Endodermal cell (in vitro differentiated cells): ENCODE data around the gene NAPEPLD. TPM values are rescaled to one million over a fixed set of nuclear protein-coding genes. Genes with fewer than 3 reads are reported as not detected.
"Not testable (repeated sequence)": the region's sequence is repeated elsewhere in the genome, so short reads cannot be mapped to it uniquely, and the experiment has no call there.

Experiments used
- DNase-seq: peaks from one replicate; pipeline ENCODE4 v3.0.0-alpha.2; 2017
- H3K27ac ChIP-seq: 2 replicates; pipeline ENCODE4 v1.5.1; 2013; ENCODE audit warnings: mild to moderate bottlenecking, low read depth, low read length, moderate library complexity
- H3K27me3 ChIP-seq: 2 replicates; pipeline ENCODE4 v1.6.1; 2013; ENCODE audit warnings: mild to moderate bottlenecking, low read length, moderate library complexity; ENCODE audit not compliant: insufficient read depth, control insufficient read depth, poor library complexity, severe bottlenecking
- H3K36me3 ChIP-seq: 2 replicates; pipeline ENCODE4 v1.7.0; 2013; ENCODE audit warnings: mild to moderate bottlenecking, low read length, moderate library complexity; ENCODE audit not compliant: control insufficient read depth, insufficient read depth
- H3K4me1 ChIP-seq: one replicate; pipeline ENCODE4 v1.7.0; 2013; ENCODE audit warnings: low read length; ENCODE audit not compliant: control insufficient read depth, insufficient read depth
- H3K4me3 ChIP-seq: 2 replicates; pipeline ENCODE4 v1.5.1; 2013; ENCODE audit warnings: mild to moderate bottlenecking, low read length, moderate library complexity
- H3K9ac ChIP-seq: 2 replicates; pipeline ENCODE4 v1.6.1; 2013; ENCODE audit warnings: mild to moderate bottlenecking, low read length, moderate library complexity; ENCODE audit not compliant: poor library complexity, severe bottlenecking; ENCODE audit errors: extremely low read depth
- H3K9me3 ChIP-seq: 2 replicates; pipeline ENCODE4 v1.6.1; 2013; ENCODE audit warnings: mild to moderate bottlenecking, low read length, moderate library complexity; ENCODE audit not compliant: control insufficient read depth
- H3K27ac Mint-ChIP-seq: 2 replicates; pipeline ENCODE4 v1.8.0; 2020; ENCODE audit warnings: mixed read lengths
- H3K27me3 Mint-ChIP-seq: 2 replicates; pipeline ENCODE4 v1.8.0; 2021; ENCODE audit warnings: mild to moderate bottlenecking, mixed read lengths; ENCODE audit not compliant: insufficient read depth
- H3K36me3 Mint-ChIP-seq: 2 replicates; pipeline ENCODE4 v1.8.0; 2020; ENCODE audit warnings: low read depth, mixed read lengths
- H3K4me1 Mint-ChIP-seq: 2 replicates; pipeline ENCODE4 v1.8.0; 2020; ENCODE audit warnings: mixed read lengths
- H3K4me3 Mint-ChIP-seq: 2 replicates; pipeline ENCODE4 v1.8.0; 2020; ENCODE audit warnings: mild to moderate bottlenecking, moderate library complexity, mixed read lengths
- H3K9me3 Mint-ChIP-seq: 2 replicates; pipeline ENCODE4 v1.8.0; 2020; ENCODE audit warnings: mild to moderate bottlenecking, mixed read lengths
- WGBS, 2 experiments: methylation state at CpG; one replicate each; pipeline versions ENCODE4 v1.1.5 to v1.1.7; 2013; ENCODE audit warnings: missing lambda C conversion rate in 2 of 2, mixed read lengths in 1 of 2; ENCODE audit not compliant: insufficient coverage in 1 of 2, insufficient read length in 1 of 2; 5-methylcytosine and 5-hydroxymethylcytosine counted together
- total RNA-seq, 2 donors: library from RNA; stranded (reverse); fragmentation: NEBNext Ultra II Directional in 1 of 2; extraction: Animal tissue kit (Norgen Biotek cat#: 25700) in 1 of 2; gene quantifications; 2 replicates in 1 of 2; 3 replicates in 1 of 2; pipeline ENCODE4 v1.2.1, GENCODE V29; 2021

NAPEPLD gene
- total RNA-seq, 2 donors from 2014 or later: 13.2 to 14.1 TPM

GRCh38 chr7:103166921-103167544, 18.1 kb upstream of the NAPEPLD start:
- not testable (repeated sequence) for H3K9me3 Mint-ChIP-seq, H3K27ac Mint-ChIP-seq, H3K4me1 ChIP-seq, H3K9ac ChIP-seq, H3K36me3 ChIP-seq, H3K4me3 ChIP-seq, H3K27ac ChIP-seq, H3K4me1 Mint-ChIP-seq, H3K4me3 Mint-ChIP-seq, H3K9me3 ChIP-seq, H3K27me3 Mint-ChIP-seq, DNase-seq, H3K27me3 ChIP-seq, H3K36me3 Mint-ChIP-seq
- 97 to 100% methylated on average over 1 to 3 of the region's 3 CpGs for WGBS, 2 experiments

GRCh38 chr7:103163087-103163825, 14.4 kb upstream of the NAPEPLD start:
- H3K4me3 ChIP-seq, H3K36me3 Mint-ChIP-seq, H3K27me3 Mint-ChIP-seq, H3K27ac ChIP-seq, H3K9me3 ChIP-seq, H3K27me3 ChIP-seq, H3K36me3 ChIP-seq, H3K9ac ChIP-seq, H3K4me1 Mint-ChIP-seq, H3K9me3 Mint-ChIP-seq, H3K4me3 Mint-ChIP-seq, DNase-seq, H3K4me1 ChIP-seq, H3K27ac Mint-ChIP-seq: not testable (repeated sequence)
- WGBS, 2 experiments: 80 to 91% methylated on average over 1 to 5 of the region's 5 CpGs

- H3K36me3 Mint-ChIP-seq, H3K36me3 ChIP-seq, H3K27ac Mint-ChIP-seq, H3K9me3 Mint-ChIP-seq, H3K4me3 ChIP-seq, H3K9ac ChIP-seq, H3K27me3 ChIP-seq, H3K4me1 Mint-ChIP-seq, H3K27ac ChIP-seq, H3K4me1 ChIP-seq, H3K4me3 Mint-ChIP-seq, DNase-seq, H3K27me3 Mint-ChIP-seq, H3K9me3 ChIP-seq: not testable (repeated sequence)
- WGBS, 2 experiments: 93 to 100% methylated on average over 2 of the region's 2 CpGs
These were observed 13.7 kb upstream of the NAPEPLD start for GRCh38 chr7:103162641-103163040.

GRCh38 chr7:103161998-103162616, 13.2 kb upstream of the NAPEPLD start:
- H3K4me3 ChIP-seq, H3K4me1 Mint-ChIP-seq, H3K36me3 Mint-ChIP-seq, H3K9me3 ChIP-seq, H3K36me3 ChIP-seq, H3K27me3 Mint-ChIP-seq, H3K9ac ChIP-seq, H3K4me3 Mint-ChIP-seq, H3K27ac ChIP-seq, H3K9me3 Mint-ChIP-seq, H3K27ac Mint-ChIP-seq, DNase-seq, H3K4me1 ChIP-seq, H3K27me3 ChIP-seq: not testable (repeated sequence)
- WGBS, 2 experiments: 87% methylated on average over 3 of the region's 3 CpGs; no CpG with 5 or more reads in 1 of the 2 experiments

GRCh38 chr7:103159072-103159471, 10.2 kb upstream of the NAPEPLD start:
- H3K36me3 Mint-ChIP-seq, DNase-seq: not testable (repeated sequence)

GRCh38 chr7:103155331-103156024, 6.6 kb upstream of the NAPEPLD start:
- not testable (repeated sequence) for H3K27ac Mint-ChIP-seq, H3K9me3 Mint-ChIP-seq, H3K9ac ChIP-seq, H3K4me3 Mint-ChIP-seq, H3K4me3 ChIP-seq, DNase-seq, H3K27ac ChIP-seq, H3K4me1 ChIP-seq, H3K27me3 ChIP-seq, H3K36me3 Mint-ChIP-seq, H3K27me3 Mint-ChIP-seq, H3K9me3 ChIP-seq, H3K36me3 ChIP-seq
- peaks cover 20% of the 10 kb centered on the region for H3K4me1 Mint-ChIP-seq
- WGBS, 2 experiments: 96 to 100% methylated on average over 1 to 8 of the region's 8 CpGs

More at GRCh38 chr7:103159072-103159471, 10.2 kb upstream of the NAPEPLD start:
- not testable (repeated sequence) for H3K27me3 ChIP-seq, H3K27ac ChIP-seq, H3K4me3 ChIP-seq, H3K36me3 ChIP-seq, H3K4me1 ChIP-seq, H3K4me1 Mint-ChIP-seq, H3K27me3 Mint-ChIP-seq, H3K4me3 Mint-ChIP-seq, H3K9me3 Mint-ChIP-seq, H3K9me3 ChIP-seq, H3K9ac ChIP-seq, H3K27ac Mint-ChIP-seq
- 95 to 100% methylated on average over 1 of the region's 1 CpG for WGBS, 2 experiments
